ENCODE measurements around the gene ATP9A.
"Not testable (repeated sequence)": the region's sequence is repeated elsewhere in the genome, so short reads cannot be mapped to it uniquely, and the experiment has no call there.

Gene ATP9A

DNA sequence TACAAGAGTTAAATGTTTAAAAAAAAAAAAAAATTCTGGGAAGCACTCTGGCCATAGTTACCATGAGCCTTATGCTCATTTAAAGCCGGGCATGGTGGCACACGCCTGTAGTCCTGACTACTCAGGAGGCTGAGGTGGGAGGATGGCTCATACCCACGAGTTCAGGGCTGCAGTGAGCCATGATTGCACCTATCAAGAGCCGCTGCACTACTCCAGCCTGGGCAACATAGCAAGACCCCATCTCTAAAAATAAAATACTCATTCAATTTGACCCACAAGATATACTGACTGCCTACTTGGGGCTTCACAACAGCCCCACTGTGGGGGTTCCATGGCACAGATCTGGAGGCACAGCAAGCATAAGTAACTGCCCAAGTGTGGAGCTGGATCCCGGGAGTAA, 113.7 kb downstream of the ATP9A start:
- no peak for DNase-seq (ENCODE audit: low spot score)

DNA sequence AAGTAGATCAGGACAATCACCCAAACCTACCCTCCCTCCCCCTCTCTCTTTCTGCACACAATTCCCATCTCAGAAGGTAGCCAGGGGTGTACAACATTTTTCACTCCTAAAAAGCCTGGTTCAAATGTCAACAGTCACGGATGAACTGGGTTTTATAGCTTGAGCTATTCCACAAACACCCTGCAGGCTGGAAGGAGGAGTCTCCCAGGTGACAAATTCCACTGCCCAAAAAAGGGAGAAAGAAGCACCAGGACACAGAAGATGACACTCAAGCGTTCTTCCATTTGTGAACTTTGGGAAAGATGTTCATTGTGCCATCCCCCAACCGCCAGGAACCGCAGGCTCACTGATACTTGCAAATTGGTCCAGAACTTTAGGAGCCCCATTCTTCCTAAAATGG, 114.1 kb downstream of the ATP9A start:
- no peak for DNase-seq (ENCODE audit: low spot score)

DNA sequence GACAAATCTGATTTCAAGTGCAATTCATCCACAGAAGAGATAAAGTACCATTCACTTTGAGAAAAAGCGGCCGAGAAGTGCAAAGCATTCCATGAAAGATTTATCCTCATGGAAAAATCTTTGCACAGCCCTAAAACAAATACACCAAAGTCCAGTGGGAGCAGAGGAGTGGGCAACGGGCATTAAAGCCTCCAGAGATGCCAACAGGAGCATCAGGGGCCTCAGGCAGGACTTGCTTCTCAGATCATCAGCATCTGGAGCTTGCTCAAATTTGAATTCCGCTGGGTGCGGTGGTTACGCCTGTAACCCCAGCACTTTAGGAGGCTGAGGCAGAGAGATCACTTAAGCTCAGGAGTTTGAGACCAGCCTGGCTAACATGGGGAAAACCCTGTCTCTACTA, 115.0 kb downstream of the ATP9A start:
- no peak for DNase-seq (ENCODE audit: low spot score)

DNA sequence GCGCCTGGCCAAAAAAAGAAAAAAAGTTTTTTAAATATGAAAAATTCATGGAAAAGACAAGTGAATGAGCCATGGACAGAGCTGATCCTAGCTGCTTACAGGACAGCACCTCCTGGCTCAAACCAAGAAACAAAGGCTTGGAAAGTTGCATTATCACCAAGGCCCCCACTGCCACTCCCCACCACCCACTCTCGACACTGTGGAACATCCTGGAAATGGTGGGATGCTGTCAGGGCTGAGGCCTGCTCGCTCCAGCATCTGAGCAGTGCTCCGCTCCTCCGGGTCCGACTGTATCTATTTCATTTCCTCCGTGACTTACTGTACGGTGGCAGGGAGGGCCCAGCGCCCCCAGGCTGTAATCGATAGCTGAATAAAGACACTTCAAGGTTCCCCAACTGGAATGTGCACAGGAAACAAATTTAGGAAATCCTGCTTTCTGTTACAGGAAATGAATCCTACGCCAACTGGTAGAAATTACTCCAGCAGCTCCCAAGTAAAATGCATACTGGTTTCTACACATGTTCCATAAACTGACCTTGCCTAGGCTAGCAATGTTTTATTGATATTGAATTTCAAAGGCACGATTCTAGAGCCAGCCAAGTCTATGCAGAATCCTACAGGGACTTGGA, 116.2 kb downstream of the ATP9A start:
- no peak for DNase-seq (ENCODE audit: low spot score)

DNA sequence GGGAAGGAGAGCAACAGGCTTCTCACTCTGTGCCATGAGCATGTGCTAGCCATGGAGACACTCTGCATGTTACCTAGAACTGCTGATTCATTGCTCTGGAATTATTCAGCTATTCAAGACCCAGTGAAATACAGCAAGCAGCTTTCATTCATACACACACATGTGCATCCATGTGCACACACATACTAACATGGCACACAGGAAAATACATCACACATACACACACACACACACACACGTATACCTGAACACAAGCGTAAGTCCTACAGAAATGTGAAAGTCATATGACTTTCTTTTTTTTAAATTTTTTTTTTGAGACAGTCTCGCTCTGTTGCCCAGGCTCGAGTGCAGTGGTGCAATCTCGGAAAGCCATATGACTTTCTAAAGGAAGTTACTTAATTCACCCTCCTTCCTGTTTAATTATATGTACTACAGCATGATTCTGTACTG, 117.5 kb downstream of the ATP9A start:
- DNase-seq (ENCODE audit: low spot score), result no peak

DNA sequence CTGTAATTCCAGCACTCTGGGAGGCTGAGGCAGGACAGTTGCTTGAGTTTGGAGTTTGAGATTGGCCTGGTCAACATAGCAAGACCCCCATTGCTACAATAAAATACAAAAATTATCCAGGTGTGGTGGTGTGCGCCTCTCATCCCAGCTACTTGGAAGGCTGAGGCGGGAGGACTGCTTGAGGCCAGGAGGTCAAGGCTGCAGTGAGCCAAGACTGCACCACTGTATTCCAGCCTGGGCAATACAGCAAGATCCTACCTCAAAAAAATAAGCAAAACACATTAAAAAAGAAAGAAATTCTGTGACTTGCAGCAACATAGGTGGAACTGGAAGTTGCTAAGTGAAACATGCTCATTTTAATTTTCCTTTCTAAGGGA, 119.6 kb downstream of the ATP9A start:
- no peak for DNase-seq (ENCODE audit: low spot score)

DNA sequence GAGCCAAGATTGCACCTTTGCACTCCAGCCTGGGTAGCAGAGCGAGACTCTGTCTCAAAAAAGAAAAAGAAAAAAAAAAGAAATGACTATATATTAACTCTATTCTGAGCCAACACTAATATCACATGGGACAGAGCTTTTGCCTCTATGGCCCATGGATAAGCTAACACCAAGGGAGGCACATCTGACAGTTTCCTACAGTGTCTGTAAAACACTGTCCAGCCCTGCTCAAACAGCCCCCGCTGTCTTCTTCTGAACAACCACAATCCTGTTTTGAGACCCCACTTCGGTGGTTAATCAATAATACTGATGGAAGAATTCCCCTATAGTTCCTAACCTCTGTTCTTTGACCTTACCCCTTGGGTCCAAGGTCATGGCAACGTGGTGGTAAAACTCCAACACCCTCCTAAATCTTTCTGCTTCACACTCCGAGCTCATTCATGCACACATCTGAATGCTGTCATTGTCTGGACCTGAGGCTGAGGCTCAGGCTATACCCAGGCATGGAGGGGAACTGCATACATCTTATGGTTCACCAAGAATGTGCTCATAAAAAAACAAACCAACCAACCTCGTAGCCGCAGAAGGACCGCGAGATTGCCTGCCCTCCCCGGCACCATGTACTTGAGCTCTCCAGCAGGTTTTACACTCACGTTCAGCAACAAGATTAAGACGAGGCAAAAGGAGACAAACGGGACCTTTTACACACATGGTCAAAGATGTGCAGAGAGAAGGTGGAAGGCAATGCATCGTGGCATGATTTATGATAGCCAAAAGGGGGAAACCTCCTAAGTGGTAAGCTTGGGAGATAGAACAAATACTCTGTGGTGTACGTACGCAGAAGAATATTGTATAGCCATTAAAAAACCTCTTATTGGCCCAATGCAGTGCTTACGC, 120.3 kb downstream of the ATP9A start:
- DNase-seq (ENCODE audit: low spot score), result no peak

DNA sequence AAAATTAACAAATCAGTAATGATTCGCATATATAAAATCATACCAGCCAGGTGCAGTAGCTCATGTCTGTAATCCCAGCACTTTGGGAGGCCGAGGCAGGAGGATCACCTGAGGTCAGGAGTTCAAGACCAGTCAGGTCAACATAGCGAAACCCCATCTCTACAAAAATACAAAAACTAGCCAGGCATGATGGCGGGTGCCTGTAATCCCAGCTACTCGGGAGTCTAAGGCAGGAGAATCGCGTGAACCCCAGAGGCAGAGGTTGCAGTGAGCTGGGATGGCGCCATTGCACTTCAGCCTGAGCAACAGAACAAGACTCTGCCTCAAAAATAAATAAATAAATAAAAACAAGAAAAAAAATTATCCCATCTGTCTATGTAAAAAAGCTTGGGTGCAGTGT, 124.4 kb downstream of the ATP9A start:
- DNase-seq (ENCODE audit: low spot score), result not testable (repeated sequence)

DNA sequence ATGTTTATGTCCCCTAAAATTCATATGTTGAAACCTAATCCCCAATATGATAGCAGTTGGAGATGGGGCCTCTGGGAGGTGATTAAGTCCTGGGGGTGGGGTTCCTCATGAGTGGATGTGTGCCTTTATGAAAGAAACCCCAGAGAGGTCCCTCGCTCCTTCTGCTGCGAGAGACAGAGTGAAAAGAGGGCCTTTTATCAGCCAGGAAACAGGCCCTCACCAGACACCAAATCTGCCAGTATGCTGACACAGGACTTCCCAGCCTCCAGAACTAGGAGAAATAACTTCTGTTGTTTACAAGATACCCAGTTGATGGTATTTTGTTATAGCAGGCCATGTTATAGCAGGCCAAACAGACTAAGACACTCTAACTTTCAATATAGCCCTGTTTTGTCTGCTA, 124.8 kb downstream of the ATP9A start:
- DNase-seq (ENCODE audit: low spot score), result no peak

DNA sequence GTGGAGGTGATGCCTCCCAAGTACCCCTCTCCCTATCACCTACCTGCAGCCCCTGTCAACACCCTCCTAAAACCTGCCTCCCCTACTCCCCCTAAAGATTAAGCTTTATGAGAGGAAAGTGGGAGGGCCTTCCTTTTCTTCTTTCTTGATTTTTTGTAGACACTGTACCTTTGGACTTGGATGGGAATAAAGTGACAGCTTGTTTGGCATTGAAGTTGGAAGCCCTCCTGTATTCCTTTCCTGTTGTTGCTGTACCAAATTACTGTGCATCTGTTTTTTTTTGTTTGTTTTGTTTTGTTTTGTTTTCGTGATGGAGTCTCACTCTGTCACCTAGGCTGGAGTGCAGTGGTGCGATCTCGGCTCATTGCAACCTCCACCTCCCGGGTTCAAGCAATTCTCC, 126.3 kb downstream of the ATP9A start:
- DNase-seq (ENCODE audit: low spot score), result no peak

DNA sequence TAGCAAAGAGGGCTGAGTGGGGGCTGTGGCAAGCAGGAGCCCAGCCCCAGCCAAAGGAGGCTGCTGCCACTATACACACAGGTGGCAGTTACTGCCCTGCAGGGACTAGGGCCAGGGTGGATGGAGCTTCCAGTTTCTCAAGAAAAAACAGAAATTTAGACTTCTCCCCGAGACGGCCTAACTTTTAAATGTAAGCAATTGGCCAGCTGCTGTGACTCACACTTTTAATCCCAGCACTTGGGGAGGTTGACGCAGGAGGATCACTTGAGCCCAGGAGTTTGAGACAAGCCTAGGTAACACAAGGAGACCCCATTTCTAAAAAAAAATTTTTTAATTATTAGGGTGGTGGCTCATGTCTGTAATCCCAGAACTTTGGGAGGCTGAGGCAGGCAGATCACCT, 127.4 kb downstream of the ATP9A start:
- DNase-seq (ENCODE audit: low spot score), result no peak

DNA sequence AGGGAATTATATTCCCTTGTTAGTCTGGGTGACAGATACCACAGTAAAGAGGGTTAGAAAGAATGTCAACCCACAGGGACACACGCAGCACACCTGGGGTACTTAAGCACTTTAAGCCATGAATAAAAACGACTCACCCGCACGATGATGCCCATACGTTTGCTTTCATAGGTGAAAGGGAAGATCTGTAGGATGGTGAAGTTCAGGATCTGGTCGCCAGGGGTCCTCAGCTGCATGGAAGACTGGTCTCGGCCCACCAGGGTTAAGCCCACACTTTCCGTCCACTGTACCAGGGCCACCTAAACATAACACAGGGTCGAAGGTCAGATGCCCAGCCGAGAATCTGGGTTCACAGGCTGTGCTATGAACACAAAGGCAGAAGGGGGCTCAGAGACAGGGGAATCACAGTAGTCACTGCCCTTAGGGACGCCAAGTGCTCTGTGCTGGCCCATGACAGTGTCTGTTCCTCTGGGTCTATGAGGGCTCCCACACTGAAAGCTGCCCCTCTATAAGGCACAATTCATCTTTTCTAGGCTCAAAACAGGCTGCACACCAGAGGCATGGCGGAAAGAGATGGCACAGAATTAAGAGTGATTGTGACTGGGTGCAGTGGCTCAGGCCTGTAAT, 128.9 kb downstream of the ATP9A start:
- DNase-seq (ENCODE audit: low spot score), result peak; percentile 76

DNA sequence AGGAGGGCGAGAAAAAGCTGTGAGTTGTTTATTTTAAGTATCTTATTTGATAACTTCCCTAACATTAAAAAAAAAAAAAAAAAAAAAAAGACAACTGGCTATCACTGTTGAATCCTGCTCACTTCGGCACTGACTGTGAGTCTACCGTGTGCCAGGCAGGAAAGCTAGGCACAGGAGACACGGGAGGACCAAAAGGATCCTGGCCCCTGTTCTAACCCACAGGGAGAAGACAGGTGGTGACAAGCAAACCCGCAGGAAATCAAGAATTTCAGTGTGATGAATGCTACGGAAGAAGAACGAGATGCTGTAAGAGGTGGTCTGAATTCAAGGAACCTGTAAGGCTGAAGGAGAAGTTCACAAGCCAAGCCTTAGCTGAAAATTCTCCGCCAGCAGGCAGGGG, 130.9 kb downstream of the ATP9A start:
- no peak for DNase-seq (ENCODE audit: low spot score)

DNA sequence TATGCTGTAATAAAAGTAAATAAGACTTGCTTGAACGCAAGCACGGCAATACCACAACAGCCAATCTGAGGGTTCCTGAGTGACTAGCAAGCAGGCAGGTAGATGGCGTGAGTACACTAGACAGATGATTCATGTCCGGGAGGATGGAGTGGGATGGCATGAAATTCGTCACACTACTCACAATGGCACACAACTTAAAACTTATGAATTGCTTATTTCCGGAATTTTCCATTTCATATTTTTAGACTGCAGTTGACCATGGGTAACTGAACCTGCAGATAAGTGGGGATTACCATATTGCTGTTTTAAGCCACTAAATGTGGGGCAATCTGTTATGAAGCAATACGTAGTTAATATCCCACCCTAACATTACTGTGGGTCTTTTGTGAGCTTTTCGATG, 132.1 kb downstream of the ATP9A start:
- no peak for DNase-seq (ENCODE audit: low spot score)

DNA sequence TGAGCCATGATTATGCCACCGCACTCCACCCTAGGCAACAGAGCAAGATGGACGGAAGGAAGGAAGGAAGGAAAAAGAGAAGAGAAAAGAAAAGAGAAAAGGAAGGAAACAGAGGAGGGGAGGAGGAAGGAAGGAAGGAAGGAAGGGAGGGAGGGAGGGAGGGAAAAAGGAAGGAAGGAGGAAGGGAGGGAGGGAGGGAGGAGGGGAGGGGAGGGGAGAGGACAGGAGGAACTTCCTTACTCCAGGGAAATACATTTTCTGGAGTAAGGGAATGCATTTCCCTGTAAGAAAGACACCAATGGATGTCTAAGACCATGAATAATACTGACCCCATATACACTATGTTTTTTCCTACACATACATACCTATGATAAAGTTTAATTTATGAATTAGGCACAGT, 132.5 kb downstream of the ATP9A start:
- no peak for DNase-seq (ENCODE audit: low spot score)

DNA sequence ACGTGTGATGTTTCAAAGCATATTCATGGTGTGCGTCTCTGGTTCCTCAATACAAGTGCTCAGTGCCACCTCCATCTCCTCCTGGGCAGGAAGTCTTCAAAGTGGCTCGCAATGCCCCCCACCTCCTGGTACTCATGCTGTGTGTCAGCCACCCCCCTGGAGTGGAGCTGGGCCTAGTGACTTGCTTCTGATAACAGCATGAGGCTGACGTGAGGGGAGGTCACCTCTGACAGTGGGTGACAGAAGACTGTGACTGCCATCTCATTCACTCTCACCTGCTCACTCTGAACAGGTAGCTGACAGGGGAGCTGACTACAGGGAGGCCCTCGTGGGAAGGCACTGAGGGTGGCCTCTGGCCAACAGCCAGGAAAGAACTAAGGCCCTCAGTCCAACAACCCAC, 133.3 kb downstream of the ATP9A start:
- DNase-seq (ENCODE audit: low spot score), result no peak

DNA sequence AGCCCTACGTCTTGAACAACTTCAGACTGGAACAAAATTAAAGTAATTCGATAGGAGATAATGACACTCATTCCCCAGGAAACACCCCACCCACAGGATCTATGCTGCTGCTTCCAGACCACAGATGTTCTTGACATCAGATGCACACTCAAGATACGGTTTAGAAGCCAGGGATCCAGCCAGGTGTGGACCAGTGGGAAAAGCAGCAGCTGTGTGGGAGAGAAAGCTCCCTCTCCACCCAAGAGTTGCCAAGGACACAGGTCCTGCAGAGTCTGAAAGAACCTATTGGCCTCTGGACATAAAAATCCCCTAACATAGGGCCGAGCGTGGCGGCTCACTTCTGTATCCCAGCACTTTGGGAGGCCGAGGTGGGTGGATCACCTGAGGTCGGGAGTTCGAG, 133.9 kb downstream of the ATP9A start:
- no peak for DNase-seq (ENCODE audit: low spot score)

DNA sequence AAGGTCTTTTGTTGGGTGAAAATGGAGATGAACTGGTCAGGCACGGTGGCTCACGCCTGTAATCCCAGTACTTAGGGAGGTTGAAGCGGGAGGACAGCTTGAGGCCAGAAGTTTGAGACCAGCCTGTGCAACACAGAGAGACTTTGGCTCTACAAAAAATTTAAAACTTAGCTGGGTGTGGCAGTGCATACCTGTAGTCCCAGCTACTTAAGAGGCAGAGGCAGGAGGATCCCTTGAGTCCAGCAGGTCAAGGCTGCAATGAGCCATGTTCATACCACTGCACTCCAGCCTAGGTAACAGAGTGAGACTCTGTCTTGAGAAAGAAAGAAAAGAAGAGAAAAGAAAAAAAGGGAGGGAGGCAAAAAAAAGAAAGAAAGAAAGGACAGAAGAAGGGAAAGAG, 134.8 kb downstream of the ATP9A start:
- DNase-seq (ENCODE audit: low spot score), result no peak

DNA sequence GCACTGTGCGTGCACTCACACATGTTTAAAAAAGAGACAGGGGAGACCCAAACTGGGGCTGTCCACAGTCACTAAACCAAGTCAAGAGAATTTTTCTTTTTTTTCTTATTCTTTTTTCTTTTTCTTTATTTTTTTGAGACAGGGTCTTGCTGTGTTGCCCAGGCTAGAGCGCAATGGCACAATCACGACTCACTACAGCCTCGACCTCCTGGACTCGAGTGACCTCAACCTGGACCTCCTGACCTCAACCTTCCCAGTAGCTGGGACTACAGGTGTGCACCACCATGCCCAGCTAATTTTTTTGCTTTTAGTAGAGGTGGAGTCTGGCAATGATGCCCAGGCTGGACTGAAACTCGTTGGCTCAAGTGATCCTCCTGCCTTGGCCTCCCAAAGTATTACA, 136.2 kb downstream of the ATP9A start:
- DNase-seq (ENCODE audit: low spot score), result no peak

DNA sequence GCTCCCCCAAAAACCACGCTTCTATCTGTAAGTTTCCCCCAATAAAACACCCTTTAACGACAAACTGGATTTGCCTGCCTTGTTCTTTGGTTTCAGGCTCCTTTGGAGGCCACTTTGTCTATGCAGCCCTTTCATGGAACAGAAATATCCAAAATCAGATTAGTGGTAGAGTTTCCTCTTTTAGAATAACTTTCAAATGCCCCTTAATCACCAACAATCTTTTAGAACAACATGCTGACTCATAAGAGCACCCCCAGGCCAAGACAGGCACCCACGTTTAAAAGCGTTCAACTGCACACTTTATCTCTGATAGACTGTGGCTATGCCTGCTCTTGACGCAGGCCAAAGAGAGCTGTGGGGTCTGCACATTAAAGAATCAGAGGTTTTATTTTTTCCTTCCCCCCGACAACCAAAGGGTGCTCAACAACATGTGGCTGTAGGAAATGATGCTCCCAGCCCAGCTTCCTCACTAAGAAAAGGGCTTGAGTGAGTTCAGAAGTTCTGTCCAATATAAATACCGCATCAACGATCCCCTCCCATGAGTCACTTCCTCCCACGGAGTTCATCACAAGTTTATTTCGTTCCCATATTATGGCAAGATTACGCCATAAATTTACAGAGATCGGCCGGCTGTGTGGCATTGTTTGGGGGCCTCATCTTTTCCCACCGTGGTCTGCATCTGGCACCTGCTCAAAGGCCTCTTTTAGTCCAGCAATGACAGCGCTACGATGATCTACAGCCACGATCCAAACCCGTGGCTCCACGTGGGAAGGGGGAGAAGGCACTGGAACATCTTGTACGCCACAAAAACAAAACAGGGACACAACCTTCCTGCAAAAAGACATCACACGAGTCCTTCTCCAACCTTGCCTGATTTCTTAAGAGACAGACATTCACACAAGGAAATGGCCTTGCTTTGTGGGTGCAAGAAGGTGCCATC, 136.9 kb downstream of the ATP9A start:
- no peak for DNase-seq (ENCODE audit: low spot score)

DNA sequence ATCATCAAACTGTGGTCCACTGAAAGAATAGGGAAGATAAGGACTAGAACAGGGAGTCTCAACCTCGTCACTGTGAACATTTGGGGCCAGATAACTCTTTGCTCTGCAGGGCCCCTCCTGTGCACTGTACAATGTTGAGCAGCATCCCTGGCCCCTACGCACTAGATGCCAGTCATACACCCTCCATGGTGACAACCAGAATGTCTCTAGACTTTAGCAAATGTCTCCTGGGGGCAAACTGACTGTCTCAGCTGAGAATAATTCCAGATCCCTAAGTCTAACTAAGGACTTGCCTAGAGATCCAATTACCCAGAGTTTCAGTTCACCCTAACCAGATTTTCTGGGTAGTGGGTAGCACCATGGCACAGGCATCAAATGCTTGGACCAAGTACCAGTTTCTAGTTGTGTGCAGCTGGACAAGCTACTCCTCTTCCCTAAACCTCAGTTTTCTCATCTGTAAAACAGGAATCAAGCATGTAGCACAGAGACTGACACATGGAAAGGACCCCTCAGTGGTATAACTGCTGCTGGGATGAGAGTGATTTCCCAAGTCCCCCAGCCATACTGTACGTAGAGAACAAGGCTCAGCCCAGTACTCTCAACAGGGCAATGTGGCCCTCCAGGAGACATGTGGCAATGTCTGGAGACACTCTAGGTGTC, 138.7 kb downstream of the ATP9A start:
- no peak for DNase-seq (ENCODE audit: low spot score)

Data from D341Med (cell line).